ENCODE results near the gene C3orf20.

C3orf20 gene

DNA sequence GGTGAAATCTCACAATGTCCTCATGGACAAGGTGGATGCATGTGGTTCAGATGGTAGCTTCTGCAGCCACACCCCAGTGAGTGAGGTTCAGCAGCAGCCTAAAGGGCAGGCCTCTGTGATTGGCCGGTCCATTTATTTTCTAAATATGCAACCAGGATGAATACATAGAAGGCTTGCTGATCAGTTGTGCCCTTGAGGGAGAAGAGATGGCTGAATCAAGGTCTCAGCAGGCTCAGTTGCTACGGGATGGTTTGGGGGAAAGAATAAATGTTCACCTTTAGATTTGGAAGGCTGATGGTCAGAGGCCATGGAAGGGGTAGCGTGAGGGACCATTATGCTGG, 90.1 kb downstream of the C3orf20 start:
- H3K27ac ChIP-seq = no peak overlapping the region
- no peak for TF ChIP-seq ZFX (IDR thresholded peaks at IDR 0.05)
- no peak for TF ChIP-seq CTCF (conservative IDR thresholded peaks at IDR 0.05)

DNA sequence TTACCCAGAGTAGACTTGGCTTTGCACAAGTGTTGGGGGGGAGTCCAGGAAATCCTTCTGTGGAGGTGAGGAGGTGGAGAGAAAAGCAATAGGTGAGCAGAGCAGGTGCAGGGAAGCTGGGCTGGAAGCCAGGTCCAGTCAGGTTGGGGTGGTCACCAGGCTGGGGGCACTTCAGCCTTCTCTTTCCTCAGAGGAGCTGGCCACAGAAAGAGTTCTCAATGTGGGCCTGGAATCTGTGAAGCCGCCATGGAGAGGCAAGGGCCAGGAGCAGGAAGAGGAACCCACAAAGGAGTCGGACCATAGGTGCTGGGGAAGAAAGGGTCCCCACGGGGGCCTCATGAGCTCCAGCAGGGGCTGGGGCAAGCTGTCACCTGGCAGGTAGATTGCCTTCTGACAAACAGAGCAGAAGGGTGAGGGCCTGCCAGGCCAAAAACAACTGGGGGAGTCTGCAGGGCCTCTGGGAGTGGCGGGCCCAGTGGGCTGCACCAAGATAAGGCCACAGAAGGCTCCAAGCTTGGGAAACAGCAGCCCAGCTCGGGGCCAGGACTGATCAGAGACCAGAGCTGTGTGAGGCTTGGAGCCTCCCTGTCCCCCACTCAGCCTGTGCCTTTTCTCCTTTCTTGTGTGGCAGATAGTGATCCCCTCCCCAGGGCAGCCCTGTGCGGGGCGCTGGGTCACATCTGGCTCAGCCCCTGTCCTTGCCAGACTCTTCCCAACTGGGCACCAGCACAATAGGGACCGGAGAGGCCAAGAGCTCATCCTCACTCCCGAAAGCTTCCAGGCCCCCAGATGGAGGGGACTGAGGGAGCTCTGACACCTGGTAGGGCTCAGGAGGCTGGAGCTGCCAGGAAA, 90.9 kb downstream of the C3orf20 start:
- no peak overlapping the region for H3K27ac ChIP-seq
- TF ChIP-seq CTCF (conservative IDR thresholded peaks at IDR 0.05) (no peak), ZFX (IDR thresholded peaks at IDR 0.05) (no peak)

- TF ChIP-seq ZFX (IDR thresholded peaks at IDR 0.05) (no peak), CTCF (conservative IDR thresholded peaks at IDR 0.05) (no peak)
- H3K27ac ChIP-seq = no peak overlapping the region
Measured at GRCh38 chr3:14766428-14767244, 91.7 kb downstream of the C3orf20 start.

DNA sequence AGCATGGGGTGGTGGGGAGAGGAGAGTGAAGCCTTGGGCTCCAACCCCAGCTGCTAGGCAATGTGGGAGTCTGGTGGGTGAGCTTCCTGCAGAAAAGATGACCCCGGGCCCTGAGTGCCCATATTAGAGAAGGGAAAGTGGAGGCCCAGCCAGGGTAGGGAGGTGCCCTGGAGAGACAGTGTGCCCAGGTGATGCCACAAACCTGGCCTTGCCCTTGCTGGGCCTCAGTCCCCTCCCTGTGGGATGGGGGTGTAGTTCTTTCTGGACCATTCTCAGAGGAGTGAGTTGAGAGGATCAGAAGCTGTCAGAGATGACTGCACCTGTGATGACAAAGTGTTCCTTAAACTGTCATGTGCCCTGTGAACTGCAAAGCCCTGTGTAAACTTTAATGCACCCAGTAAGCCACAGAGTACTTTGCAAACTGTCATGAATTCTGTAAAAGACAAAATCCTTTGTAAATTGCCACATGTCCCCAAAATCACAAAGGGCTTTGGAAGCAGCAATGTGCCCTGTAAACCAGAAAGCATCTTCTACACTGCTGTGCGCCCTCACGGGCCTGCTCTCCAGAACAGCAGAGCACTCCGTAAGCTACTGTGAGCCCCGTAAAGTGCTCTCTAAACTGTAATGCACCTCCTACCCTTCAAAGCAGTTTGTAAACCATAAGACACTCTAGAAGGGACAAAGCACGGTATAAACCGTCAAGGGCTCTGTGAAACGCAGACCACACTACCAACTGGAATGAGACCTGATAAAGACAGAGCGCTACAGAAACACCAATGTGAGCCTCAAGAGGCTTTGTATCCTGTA, 92.5 kb downstream of the C3orf20 start:
- H3K27ac ChIP-seq = no peak overlapping the region
- TF ChIP-seq ZFX (IDR thresholded peaks at IDR 0.05) (no peak), CTCF (conservative IDR thresholded peaks at IDR 0.05) (no peak)

GRCh38 chr3:14768182-14768790, 93.3 kb downstream of the C3orf20 start:
- H3K27ac ChIP-seq = no peak overlapping the region

DNA sequence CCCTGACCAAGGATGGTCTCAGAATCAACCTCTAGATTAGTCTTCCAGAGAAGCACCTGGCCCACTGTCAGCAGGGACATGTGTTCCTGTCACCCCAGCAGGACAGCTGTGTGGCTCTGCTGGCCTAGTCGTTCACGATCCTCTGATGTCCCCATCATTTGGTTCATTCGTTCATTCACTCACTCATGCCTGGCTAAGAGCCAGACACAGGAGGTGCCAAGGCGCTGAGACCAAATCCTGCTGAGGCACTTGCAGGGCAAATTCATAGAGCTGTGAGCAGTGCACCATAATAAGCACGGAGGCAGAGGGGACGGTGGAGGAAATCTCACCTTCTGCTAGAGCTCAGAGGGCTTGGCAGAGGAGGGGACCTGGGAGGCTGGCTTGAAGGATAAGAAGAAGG, 93.9 kb downstream of the C3orf20 start:
- H3K27ac ChIP-seq = no peak overlapping the region
- TF ChIP-seq CTCF (conservative IDR thresholded peaks at IDR 0.05) (no peak), ZFX (IDR thresholded peaks at IDR 0.05) (no peak)

More at GRCh38 chr3:14768182-14768790, 93.3 kb downstream of the C3orf20 start:
- TF ChIP-seq CTCF (conservative IDR thresholded peaks at IDR 0.05) (no peak), ZFX (IDR thresholded peaks at IDR 0.05) (no peak)
